HepG2 (cell line): ENCODE measurements around the gene CAPZB. TPM values are rescaled to one million over a fixed set of nuclear protein-coding genes. Genes with fewer than 3 reads are reported as not detected.

Experiments
- CREBL2 ChIP-seq: sonication (generic); formaldehyde crosslinking; IDR thresholded peaks from 2 replicates; pipeline ENCODE4 v1.8.1; 2023; ENCODE audit warnings: missing genetic modification reagents, mild to moderate bottlenecking, borderline replicate concordance
- CREM ChIP-seq, 2 experiments: sonication (generic) in 1 of 2; formaldehyde crosslinking in 1 of 2; IDR thresholded peaks; 2 replicates each; pipeline versions ENCODE4 v1.4.0 to v1.6.1; 2016 to 2020; ENCODE audit warnings: antibody characterized with exemption in 1 of 2, mild to moderate bottlenecking in 1 of 2, missing genetic modification reagents in 1 of 2
- FIP1L1 ChIP-seq: fragments of 200-400 bp; formaldehyde crosslinking; IDR thresholded peaks from 2 replicates; pipeline ENCODE4 v1.6.1; 2018; ENCODE audit warnings: low read depth, mild to moderate bottlenecking, low read length, moderate library complexity, borderline replicate concordance; ENCODE audit not compliant: insufficient read depth
- HOXA5 ChIP-seq: sonication (generic); formaldehyde crosslinking; IDR thresholded peaks from 2 replicates; pipeline ENCODE4 v1.4.0; 2020; ENCODE audit warnings: missing genetic modification reagents
- KLF15 ChIP-seq: sonication (generic); formaldehyde crosslinking; IDR thresholded peaks from 2 replicates; pipeline ENCODE4 v1.8.1; 2023; ENCODE audit warnings: borderline replicate concordance, mild to moderate bottlenecking, inconsistent platforms, missing genetic modification reagents, mixed read lengths
- MAFG ChIP-seq: sonication (generic); formaldehyde crosslinking; IDR thresholded peaks from 2 replicates; pipeline ENCODE4 v1.5.1; 2020; ENCODE audit warnings: mild to moderate bottlenecking, missing genetic modification reagents
- PCBP1 ChIP-seq: fragments of 200-400 bp; formaldehyde crosslinking; IDR thresholded peaks from 2 replicates; pipeline ENCODE4 v1.6.1; 2017; ENCODE audit warnings: mild to moderate bottlenecking, low read depth, low read length, borderline replicate concordance
- RARA ChIP-seq: IDR thresholded peaks from 2 replicates; pipeline ENCODE4 v1.6.1; 2016; ENCODE audit warnings: missing genetic modification reagents, missing compliant biosample characterization
- SOX6 ChIP-seq, 2 experiments: fragments of 450-650 bp in 1 of 2; sonication (generic) in 1 of 2; formaldehyde crosslinking in 1 of 2; IDR thresholded peaks; 2 replicates each; pipeline versions ENCODE4 v1.4.0 to v1.6.1; 2017 to 2020; ENCODE audit warnings: antibody characterized with exemption in 1 of 2, mild to moderate bottlenecking in 1 of 2, missing genetic modification reagents in 1 of 2
- SRY ChIP-seq: sonication (generic); formaldehyde crosslinking; IDR thresholded peaks from 2 replicates; pipeline ENCODE4 v1.8.0; 2022; ENCODE audit warnings: mild to moderate bottlenecking, missing genetic modification reagents
- ZBTB8A ChIP-seq: sonication (generic); formaldehyde crosslinking; IDR thresholded peaks from 2 replicates; pipeline ENCODE4 v1.4.0; 2020; ENCODE audit warnings: mild to moderate bottlenecking, low read depth, missing genetic modification reagents, borderline replicate concordance
- ZGPAT ChIP-seq: IDR thresholded peaks from 2 replicates; pipeline ENCODE4 v1.6.1; 2016; ENCODE audit warnings: mild to moderate bottlenecking
- ZNF12 ChIP-seq: sonication (generic); formaldehyde crosslinking; IDR thresholded peaks from 2 replicates; pipeline ENCODE4 v1.5.0; 2020; ENCODE audit warnings: missing genetic modification reagents
- ZNF138 ChIP-seq: sonication (generic); formaldehyde crosslinking; IDR thresholded peaks from 2 replicates; pipeline ENCODE4 v1.5.0; 2020; ENCODE audit warnings: mild to moderate bottlenecking, low read depth, missing genetic modification reagents
- ZNF160 ChIP-seq: sonication (generic); formaldehyde crosslinking; IDR thresholded peaks from 2 replicates; pipeline ENCODE4 v1.8.0; 2022; ENCODE audit warnings: mild to moderate bottlenecking, inconsistent platforms, missing genetic modification reagents
- ZNF264 ChIP-seq: sonication (generic); formaldehyde crosslinking; IDR thresholded peaks from 2 replicates; pipeline ENCODE4 v1.4.0; 2020; ENCODE audit warnings: missing genetic modification reagents
- ZNF460 ChIP-seq: sonication (generic); formaldehyde crosslinking; IDR thresholded peaks from 2 replicates; pipeline ENCODE4 v1.5.1; 2020; ENCODE audit warnings: missing genetic modification reagents, mild to moderate bottlenecking, borderline replicate concordance
- ZNF563 ChIP-seq: sonication (generic); formaldehyde crosslinking; IDR thresholded peaks from 2 replicates; pipeline ENCODE4 v1.8.0; 2022; ENCODE audit warnings: mild to moderate bottlenecking, moderate library complexity, missing genetic modification reagents
- polyA plus RNA-seq, 8 experiments: library from polyadenylated mRNA; depleted of rRNA in 3 of 8; stranded (reverse) in 7 of 8; unstranded in 1 of 8; fragments of >200 nt; fragmentation: Illumina TruSeq in 4 of 8; extraction: Trizol in 4 of 8; gene quantifications; 2 replicates each; pipeline versions ENCODE4 v1.2.1 to v1.2.3, GENCODE V29; 2011 to 2016; ENCODE audit warnings: low read depth in 4 of 8, missing spikeins in 1 of 8, mixed read lengths in 1 of 8; ENCODE audit not compliant: insufficient read depth in 1 of 8
- total RNA-seq, 5 experiments: library from RNA; depleted of rRNA; stranded (reverse); fragments of >200 nt; fragmentation: Illumina TruSeq; extraction: Trizol; gene quantifications; 2 replicates each; pipeline ENCODE4 v1.2.3, GENCODE V29; 2016; ENCODE audit warnings: low read depth in 1 of 5
- TF ChIP-seq, protein P1 (sequence below): sonication (generic); formaldehyde crosslinking; IDR thresholded peaks from 2 replicates; pipeline ENCODE4 v1.5.1; 2020; ENCODE audit warnings: missing genetic modification reagents, mild to moderate bottlenecking, borderline replicate concordance
- TF ChIP-seq, protein P2 (sequence below): sonication (generic); formaldehyde crosslinking; IDR thresholded peaks from 2 replicates; pipeline ENCODE4 v1.8.1; 2022; ENCODE audit warnings: mild to moderate bottlenecking, missing genetic modification reagents
- TF ChIP-seq, protein P3 (sequence below): sonication (generic); formaldehyde crosslinking; IDR thresholded peaks from 2 replicates; pipeline ENCODE4 v1.4.0; 2020; ENCODE audit warnings: missing genetic modification reagents, borderline replicate concordance
- TF ChIP-seq, protein P4 (sequence below): IDR thresholded peaks from 2 replicates; pipeline ENCODE4 v1.6.1; 2018; ENCODE audit warnings: missing genetic modification reagents

The CAPZB gene
- total and polyA plus RNA-seq, 2 of the 13 experiments (the other 11 are each of a cell fraction or from before 2014, with no cell fraction given): 58.9 to 76.9 TPM

DNA sequence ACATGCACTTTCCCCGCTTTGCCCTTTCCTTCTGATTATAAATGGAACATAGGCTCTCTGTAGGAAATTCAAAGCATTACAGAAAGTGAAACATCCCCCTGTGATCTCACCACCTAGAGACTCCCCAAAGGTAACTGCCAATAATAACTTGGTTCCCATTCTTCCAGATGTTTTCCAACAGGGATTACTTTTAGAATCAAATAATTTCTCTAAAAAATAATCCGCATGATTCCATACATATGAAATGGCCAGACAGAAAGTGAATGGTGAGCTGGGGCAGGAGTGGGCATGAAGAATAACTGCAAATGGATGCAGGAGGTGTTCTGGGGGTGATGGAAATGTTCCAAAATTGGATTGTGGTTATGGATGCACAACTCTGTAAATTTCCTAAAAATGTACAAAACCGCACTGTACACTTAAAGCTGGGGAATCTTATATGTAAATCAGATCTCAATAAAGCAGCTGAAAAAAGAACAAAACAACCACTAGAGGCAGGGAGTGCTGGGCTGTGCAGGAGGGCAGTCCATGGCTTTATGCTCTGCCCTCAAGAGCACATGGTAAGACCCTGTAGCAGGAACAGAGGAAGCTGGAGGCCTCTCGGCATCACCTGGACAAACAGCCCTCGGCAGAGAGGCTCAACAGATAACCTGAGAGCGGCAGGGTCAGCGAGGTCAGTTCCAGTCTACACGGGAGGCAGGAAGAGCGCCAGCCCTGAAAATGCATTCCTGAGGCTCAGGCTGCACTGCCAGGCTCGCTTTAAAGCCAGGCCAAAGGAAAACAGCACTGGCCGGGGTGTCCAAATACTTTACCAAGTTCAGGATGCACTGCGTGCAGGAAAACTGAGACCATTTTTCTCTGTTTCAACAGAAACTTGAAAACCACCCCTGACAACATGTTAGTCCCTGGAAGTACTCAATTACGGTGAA, 39.7 kb downstream of the CAPZB start (continued):
- TF ChIP-seq, protein P1, sequence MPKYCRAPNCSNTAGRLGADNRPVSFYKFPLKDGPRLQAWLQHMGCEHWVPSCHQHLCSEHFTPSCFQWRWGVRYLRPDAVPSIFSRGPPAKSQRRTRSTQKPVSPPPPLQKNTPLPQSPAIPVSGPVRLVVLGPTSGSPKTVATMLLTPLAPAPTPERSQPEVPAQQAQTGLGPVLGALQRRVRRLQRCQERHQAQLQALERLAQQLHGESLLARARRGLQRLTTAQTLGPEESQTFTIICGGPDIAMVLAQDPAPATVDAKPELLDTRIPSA (CRISPR knock-in tag): no peak
- TF ChIP-seq ZBTB8A: no peak
- no peak for TF ChIP-seq FIP1L1
- TF ChIP-seq ZGPAT (CRISPR knock-in tag): peak; percentile 82
- no peak for TF ChIP-seq PCBP1
- TF ChIP-seq, protein P2, sequence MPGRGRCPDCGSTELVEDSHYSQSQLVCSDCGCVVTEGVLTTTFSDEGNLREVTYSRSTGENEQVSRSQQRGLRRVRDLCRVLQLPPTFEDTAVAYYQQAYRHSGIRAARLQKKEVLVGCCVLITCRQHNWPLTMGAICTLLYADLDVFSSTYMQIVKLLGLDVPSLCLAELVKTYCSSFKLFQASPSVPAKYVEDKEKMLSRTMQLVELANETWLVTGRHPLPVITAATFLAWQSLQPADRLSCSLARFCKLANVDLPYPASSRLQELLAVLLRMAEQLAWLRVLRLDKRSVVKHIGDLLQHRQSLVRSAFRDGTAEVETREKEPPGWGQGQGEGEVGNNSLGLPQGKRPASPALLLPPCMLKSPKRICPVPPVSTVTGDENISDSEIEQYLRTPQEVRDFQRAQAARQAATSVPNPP: peak; percentile 67; the same call in 1 of the 2 replicates
- peak; percentile 94 for TF ChIP-seq RARA (CRISPR knock-in tag)
- TF ChIP-seq CREM (IDR thresholded peaks at IDR 0.05): peak; percentile 55; the same call in 1 of the 2 replicates
- TF ChIP-seq CREM (CRISPR knock-in tag; IDR thresholded peaks at IDR 0.05): no peak
- TF ChIP-seq, protein P3, sequence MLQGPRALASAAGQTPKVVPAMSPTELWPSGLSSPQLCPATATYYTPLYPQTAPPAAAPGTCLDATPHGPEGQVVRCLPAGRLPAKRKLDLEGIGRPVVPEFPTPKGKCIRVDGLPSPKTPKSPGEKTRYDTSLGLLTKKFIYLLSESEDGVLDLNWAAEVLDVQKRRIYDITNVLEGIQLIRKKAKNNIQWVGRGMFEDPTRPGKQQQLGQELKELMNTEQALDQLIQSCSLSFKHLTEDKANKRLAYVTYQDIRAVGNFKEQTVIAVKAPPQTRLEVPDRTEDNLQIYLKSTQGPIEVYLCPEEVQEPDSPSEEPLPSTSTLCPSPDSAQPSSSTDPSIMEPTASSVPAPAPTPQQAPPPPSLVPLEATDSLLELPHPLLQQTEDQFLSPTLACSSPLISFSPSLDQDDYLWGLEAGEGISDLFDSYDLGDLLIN (CRISPR knock-in tag): no peak
- no peak for TF ChIP-seq SOX6 (IDR thresholded peaks at IDR 0.05)
- TF ChIP-seq SOX6 (CRISPR knock-in tag; IDR thresholded peaks at IDR 0.05): peak; percentile 86
- peak; percentile 83 for TF ChIP-seq ZNF264
- no peak for TF ChIP-seq CREBL2 (CRISPR knock-in tag)
- TF ChIP-seq KLF15: no peak
- no peak for TF ChIP-seq ZNF138 (CRISPR knock-in tag)
- no peak for TF ChIP-seq SRY (CRISPR knock-in tag)
- no peak for TF ChIP-seq ZNF563 (CRISPR knock-in tag)
- no peak for TF ChIP-seq MAFG (CRISPR knock-in tag)
- peak; percentile 54; the same call in 1 of the 2 replicates for TF ChIP-seq ZNF12 (CRISPR knock-in tag)
- TF ChIP-seq ZNF160 (CRISPR knock-in tag): 0 out of 2 replicates have a peak, but pooled peaks have one; percentile 17
- TF ChIP-seq, protein P4, sequence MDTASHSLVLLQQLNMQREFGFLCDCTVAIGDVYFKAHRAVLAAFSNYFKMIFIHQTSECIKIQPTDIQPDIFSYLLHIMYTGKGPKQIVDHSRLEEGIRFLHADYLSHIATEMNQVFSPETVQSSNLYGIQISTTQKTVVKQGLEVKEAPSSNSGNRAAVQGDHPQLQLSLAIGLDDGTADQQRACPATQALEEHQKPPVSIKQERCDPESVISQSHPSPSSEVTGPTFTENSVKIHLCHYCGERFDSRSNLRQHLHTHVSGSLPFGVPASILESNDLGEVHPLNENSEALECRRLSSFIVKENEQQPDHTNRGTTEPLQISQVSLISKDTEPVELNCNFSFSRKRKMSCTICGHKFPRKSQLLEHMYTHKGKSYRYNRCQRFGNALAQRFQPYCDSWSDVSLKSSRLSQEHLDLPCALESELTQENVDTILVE (CRISPR knock-in tag): peak; percentile 73
- TF ChIP-seq HOXA5 (CRISPR knock-in tag): peak; percentile 32; the same call in 1 of the 2 replicates
- TF ChIP-seq ZNF460 (CRISPR knock-in tag): no peak; the same call in 1 of the 2 replicates
